ENCODE results near the gene STK16. TPM values are rescaled to one million over a fixed set of nuclear protein-coding genes. Genes with fewer than 3 reads are reported as not detected.

Gene STK16
- polyA plus RNA-seq, 3 donors, result 16.7 to 40.7 (median 17.8) TPM

- H3K27ac Mint-ChIP-seq, result peak overlapping the region in 5 of 7 donors; percentile 14 to 96 (median 50)
- no peaks in the 10 kb centered on the region for H3K9me3 ChIP-seq (replicated peaks in 1 of 2; ENCODE audit: control insufficient read depth in 1 of 2, insufficient read depth in 1 of 2, low read length in 2 of 2)
- H4K20me1 ChIP-seq (ENCODE audit: insufficient read depth, low read length), result peaks cover 5% of the 10 kb centered on the region
- no peaks in the 10 kb centered on the region for H3K27me3 ChIP-seq (ENCODE audit: control insufficient read depth in 2 of 2, insufficient read depth in 2 of 2, low read length in 2 of 2)
- H3K27me3 Mint-ChIP-seq (ENCODE audit: low read depth in 3 of 3), result peaks cover 2 to 6% (median 6%) of the 10 kb centered on the region in 3 donors
- H3K4me2 ChIP-seq (replicated peaks; ENCODE audit: extremely low read depth, low read length, poor library complexity, severe bottlenecking), result no peak overlapping the region
- 94% methylated on average over 7 of the region's 8 CpGs for WGBS (ENCODE audit: insufficient coverage)
- intact Hi-C loops (cut with micrococcal nuclease), result no loop called here
- no peak overlapping the region for H3K4me3 ChIP-seq (replicated peaks in 1 of 3; ENCODE audit: low read depth in 2 of 3, low read length in 3 of 3)
- no peak overlapping the region for H2AFZ ChIP-seq (ENCODE audit: insufficient read depth, low read depth, low read length, poor library complexity, severe bottlenecking)
- H3K9me3 Mint-ChIP-seq, result peaks cover 0 to 2% (median 0%) of the 10 kb centered on the region in 7 donors
- peaks cover 23 to 31% of the 10 kb centered on the region in 2 donors for H3K4me1 ChIP-seq (ENCODE audit: control insufficient read depth in 1 of 2, insufficient read depth in 2 of 2, low read length in 2 of 2)
- H3K36me3 ChIP-seq (replicated peaks in 1 of 2; ENCODE audit: control insufficient read depth in 1 of 2, insufficient read depth in 2 of 2, low read length in 2 of 2), result peaks cover 48 to 56% of the 10 kb centered on the region in 2 donors
- TF ChIP-seq CTCF (IDR thresholded peaks at IDR 0.05), result no peak
- H3K36me3 Mint-ChIP-seq, result peaks cover 57 to 62% of the 10 kb centered on the region in 2 donors
- H3K79me2 ChIP-seq (ENCODE audit: insufficient read depth, low read length), result peaks cover 5% of the 10 kb centered on the region
- no peak overlapping the region for H3K9ac ChIP-seq (ENCODE audit: insufficient read depth, low read length, poor library complexity, severe bottlenecking)
- DNase-seq, result no peak
- H3K4me1 Mint-ChIP-seq, result peaks cover 29% of the 10 kb centered on the region
- H3K4me3 Mint-ChIP-seq, result no peak overlapping the region
- H3K27ac ChIP-seq (ENCODE audit: low read depth in 1 of 2, low read length in 2 of 2), result no peak overlapping the region
Observed at GRCh38 chr2:219281588-219281987, 36.3 kb downstream of the STK16 start.

GRCh38 chr2:219282375-219282774 lies 37.1 kb downstream of the STK16 start:
- Histone ChIP-seq H3K27me3 (ENCODE audit: control insufficient read depth in 2 of 2, insufficient read depth in 2 of 2, low read length in 2 of 2) (no peaks in the 10 kb centered on the region), H3K9ac (ENCODE audit: insufficient read depth, low read length, poor library complexity, severe bottlenecking) (no peak overlapping the region), H3K36me3 (replicated peaks in 1 of 2; ENCODE audit: control insufficient read depth in 1 of 2, insufficient read depth in 2 of 2, low read length in 2 of 2) (peaks cover 49 to 56% of the 10 kb centered on the region in 2 donors), H3K4me3 (replicated peaks in 1 of 3; ENCODE audit: low read depth in 2 of 3, low read length in 3 of 3) (no peak overlapping the region), H3K4me2 (replicated peaks; ENCODE audit: extremely low read depth, low read length, poor library complexity, severe bottlenecking) (no peak overlapping the region), H3K4me1 (ENCODE audit: control insufficient read depth in 1 of 2, insufficient read depth in 2 of 2, low read length in 2 of 2) (peaks cover 23 to 30% of the 10 kb centered on the region in 2 donors), H3K27ac (ENCODE audit: low read depth in 1 of 2, low read length in 2 of 2) (no peak overlapping the region), H3K9me3 (replicated peaks in 1 of 2; ENCODE audit: control insufficient read depth in 1 of 2, insufficient read depth in 1 of 2, low read length in 2 of 2) (no peaks in the 10 kb centered on the region), H4K20me1 (ENCODE audit: insufficient read depth, low read length) (peaks cover 5% of the 10 kb centered on the region), H2AFZ (ENCODE audit: insufficient read depth, low read depth, low read length, poor library complexity, severe bottlenecking) (no peak overlapping the region), H3K79me2 (ENCODE audit: insufficient read depth, low read length) (peaks cover 5% of the 10 kb centered on the region)
- no CpG with 5 or more reads among the region's 5 CpGs for WGBS (ENCODE audit: insufficient coverage)
- intact Hi-C loops (cut with micrococcal nuclease), result no loop called here
- TF ChIP-seq CTCF (IDR thresholded peaks at IDR 0.05), result no peak
- H3K4me3 Mint-ChIP-seq, result no peak overlapping the region
- peaks cover 0 to 2% (median 0%) of the 10 kb centered on the region in 7 donors for H3K9me3 Mint-ChIP-seq
- peaks cover 28% of the 10 kb centered on the region for H3K4me1 Mint-ChIP-seq
- no peak for DNase-seq
- H3K36me3 Mint-ChIP-seq, result peaks cover 58 to 62% of the 10 kb centered on the region in 2 donors
- peaks cover 2 to 6% (median 5%) of the 10 kb centered on the region in 3 donors for H3K27me3 Mint-ChIP-seq (ENCODE audit: low read depth in 3 of 3)
- H3K27ac Mint-ChIP-seq, result peak overlapping the region in 1 of 7 donors; percentile 2
